GM12801 (cell line): Measurements from ENCODE around the gene TWNK.

Experiments
- TF ChIP-seq, protein P1 (sequence below): IDR thresholded peaks from one replicate; pipeline ENCODE4 v1.5.1; 2011; ENCODE audit warnings: control low read depth; ENCODE audit not compliant: insufficient read length; ENCODE audit errors: extremely low read depth

The TWNK gene

DNA sequence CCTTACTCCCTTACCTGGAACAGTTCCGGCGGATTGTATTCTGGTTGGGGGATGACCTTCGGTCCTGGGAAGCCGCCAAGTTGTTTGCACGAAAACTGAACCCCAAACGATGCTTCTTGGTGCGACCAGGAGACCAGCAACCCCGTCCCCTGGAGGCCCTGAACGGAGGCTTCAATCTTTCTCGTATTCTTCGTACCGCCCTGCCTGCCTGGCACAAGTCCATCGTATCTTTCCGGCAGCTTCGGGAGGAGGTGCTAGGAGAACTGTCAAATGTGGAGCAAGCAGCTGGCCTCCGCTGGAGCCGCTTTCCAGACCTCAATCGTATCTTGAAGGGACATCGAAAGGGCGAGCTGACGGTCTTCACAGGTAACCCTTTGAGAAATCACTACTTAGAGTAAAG lies 1.7 kb downstream of the TWNK start:
- TF ChIP-seq, protein P1, sequence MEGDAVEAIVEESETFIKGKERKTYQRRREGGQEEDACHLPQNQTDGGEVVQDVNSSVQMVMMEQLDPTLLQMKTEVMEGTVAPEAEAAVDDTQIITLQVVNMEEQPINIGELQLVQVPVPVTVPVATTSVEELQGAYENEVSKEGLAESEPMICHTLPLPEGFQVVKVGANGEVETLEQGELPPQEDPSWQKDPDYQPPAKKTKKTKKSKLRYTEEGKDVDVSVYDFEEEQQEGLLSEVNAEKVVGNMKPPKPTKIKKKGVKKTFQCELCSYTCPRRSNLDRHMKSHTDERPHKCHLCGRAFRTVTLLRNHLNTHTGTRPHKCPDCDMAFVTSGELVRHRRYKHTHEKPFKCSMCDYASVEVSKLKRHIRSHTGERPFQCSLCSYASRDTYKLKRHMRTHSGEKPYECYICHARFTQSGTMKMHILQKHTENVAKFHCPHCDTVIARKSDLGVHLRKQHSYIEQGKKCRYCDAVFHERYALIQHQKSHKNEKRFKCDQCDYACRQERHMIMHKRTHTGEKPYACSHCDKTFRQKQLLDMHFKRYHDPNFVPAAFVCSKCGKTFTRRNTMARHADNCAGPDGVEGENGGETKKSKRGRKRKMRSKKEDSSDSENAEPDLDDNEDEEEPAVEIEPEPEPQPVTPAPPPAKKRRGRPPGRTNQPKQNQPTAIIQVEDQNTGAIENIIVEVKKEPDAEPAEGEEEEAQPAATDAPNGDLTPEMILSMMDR = no peak

DNA sequence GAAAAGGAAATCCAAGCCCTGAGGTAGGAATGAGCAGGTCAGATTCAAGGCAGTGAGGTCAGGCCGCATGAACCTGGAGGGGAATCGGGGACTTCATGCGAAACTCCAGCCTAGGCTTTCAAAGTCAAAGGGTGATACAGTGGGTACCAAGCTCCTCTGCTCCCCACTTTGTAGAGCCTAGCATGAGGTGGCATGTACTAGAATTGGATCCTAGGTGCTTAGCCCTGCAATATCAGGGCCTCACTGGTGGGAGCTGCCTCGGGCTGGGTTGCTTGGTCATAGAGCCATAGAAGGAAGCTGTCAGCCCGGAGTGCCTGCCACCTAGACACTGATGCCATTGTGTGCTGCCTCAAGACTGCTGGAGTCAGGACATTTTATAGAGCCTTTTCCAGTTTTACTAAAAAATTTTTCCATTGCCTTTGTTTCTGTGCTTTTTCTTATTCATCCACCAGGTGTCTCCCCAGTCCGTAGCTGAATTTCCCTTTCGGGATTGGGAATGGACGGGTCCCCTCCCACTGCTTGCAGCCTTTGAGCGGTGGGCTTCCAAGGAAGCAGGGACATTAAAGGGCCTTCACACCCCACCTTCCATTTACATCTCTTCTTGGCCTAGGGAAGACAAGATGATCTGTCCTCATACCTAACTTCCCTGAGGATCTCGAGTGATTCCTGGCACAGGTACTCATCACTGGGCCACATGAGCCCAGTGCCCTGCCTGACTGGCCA lies 6.8 kb downstream of the TWNK start:
- TF ChIP-seq, protein P1 = no peak

DNA sequence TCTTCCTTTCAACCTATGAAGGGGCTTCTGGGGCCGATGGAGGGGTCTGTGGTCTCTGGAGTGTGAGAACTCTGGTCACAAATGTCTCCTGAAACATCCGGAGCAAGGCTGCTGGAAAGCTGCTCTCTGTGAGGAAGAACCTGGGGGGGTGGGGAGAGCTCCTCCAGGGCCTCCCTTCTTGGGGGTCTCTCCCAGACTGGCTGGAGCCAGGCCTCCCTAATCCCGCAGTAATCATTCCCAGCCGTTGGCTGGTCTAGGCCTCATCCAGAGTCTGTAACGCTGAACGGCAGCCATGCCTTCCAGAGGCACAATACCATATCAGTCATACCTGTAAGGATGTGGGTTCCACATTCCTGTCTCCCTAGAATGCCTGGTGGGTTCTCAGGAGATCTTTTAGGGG lies 7.8 kb downstream of the TWNK start:
- TF ChIP-seq, protein P1 = no peak

GRCh38 chr10:100996678-100997359 lies 9.5 kb downstream of the TWNK start:
- TF ChIP-seq, protein P1 = no peak

DNA sequence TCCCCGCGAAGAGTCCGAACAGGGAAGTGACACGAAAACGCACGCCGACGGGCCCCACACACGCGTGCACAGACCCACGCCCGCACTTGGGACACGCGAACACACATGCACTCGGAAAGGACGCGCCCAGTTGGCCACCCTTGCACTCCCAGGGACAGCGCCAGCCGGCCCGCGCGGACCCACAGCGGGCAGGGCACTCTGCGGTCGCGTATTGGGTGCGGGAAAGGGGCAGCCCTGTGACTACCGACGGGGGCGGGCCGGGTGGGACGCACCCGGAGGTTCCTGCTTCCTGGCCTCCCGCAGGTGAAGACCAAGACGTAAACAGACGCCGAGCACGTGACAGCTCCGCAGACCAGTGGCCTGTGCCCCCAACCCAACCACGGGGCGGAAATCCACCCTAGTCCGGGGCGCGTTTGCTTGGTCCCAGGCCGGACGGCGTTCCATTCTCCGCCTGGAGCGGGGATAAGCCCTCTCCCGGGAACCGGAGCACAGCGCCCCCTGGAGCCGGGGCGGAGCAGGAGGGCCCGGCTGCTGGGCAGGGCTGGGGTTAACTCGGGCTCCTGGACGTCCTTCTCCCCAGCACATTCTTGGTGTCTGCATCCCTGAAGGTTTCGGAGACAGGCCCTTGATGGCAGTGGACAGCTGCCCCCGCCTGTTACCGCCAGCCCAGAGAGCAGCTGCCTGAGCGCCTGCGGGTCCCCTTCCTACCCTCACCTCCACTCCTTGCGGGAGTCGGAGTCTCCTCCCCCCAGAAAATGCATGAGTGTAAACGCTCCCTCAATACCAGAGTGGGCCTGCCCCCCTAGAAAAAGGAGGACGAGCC lies 10.2 kb downstream of the TWNK start:
- TF ChIP-seq, protein P1 = no peak

- TF ChIP-seq, protein P1 = no peak
Measured at GRCh38 chr10:100998183-100998990, 11.0 kb downstream of the TWNK start.
